Activated T-helper 2 cell treated with anti-CD3 and anti-CD28 coated beads, Interferon-gamma antibody, Interleukin-2, Interleukin-4, amounts not matched to agents 10 μg/mL and 5 μg/mL and 100 μg/mL, durations not matched to agents 14 hours and 24 hours and 36 hours (primary cell): Measurements from ENCODE around the gene WASHC3. TPM values are rescaled to one million over a fixed set of nuclear protein-coding genes. Genes with fewer than 3 reads are reported as not detected.
"Not testable (repeated sequence)": the region's sequence is repeated elsewhere in the genome, so short reads cannot be mapped to it uniquely, and the experiment has no call there.

ENCODE experiments used
- DNase-seq: peaks from one replicate; pipeline ENCODE4 v3.0.0; 2021; ENCODE audit warnings: low spot score
- H3K27ac Mint-ChIP-seq: one replicate; pipeline ENCODE4 v1.8.0; 2021; ENCODE audit warnings: mixed read lengths
- H3K27me3 Mint-ChIP-seq: one replicate; pipeline ENCODE4 v1.8.0; 2021; ENCODE audit warnings: low read depth, mixed read lengths
- H3K36me3 Mint-ChIP-seq: one replicate; pipeline ENCODE4 v1.8.0; 2021; ENCODE audit warnings: low read depth, mixed read lengths
- H3K4me1 Mint-ChIP-seq: one replicate; pipeline ENCODE4 v1.8.0; 2021; ENCODE audit warnings: low read depth, mixed read lengths
- H3K4me3 Mint-ChIP-seq: one replicate; pipeline ENCODE4 v1.8.0; 2021; ENCODE audit warnings: low read depth, mild to moderate bottlenecking, moderate library complexity, mixed read lengths
- H3K9me3 Mint-ChIP-seq: one replicate; pipeline ENCODE4 v1.8.0; 2021; ENCODE audit warnings: mixed read lengths
- intact Hi-C: fragments of 100-400 bp; cut with micrococcal nuclease; formaldehyde crosslinking; loops from one replicate; pipeline ENCODE4 v1.15.1; 2023
- total RNA-seq: library from RNA; stranded (reverse); gene quantifications from 2 replicates; pipeline ENCODE4 v1.2.3, GENCODE V29; 2022

Gene WASHC3
- total RNA-seq, 1 donor from 2014 or later = 39.0 TPM

- no peak for DNase-seq
- peaks cover 47% of the 10 kb centered on the region for H3K36me3 Mint-ChIP-seq
- no peak overlapping the region for H3K27ac Mint-ChIP-seq
- no peaks in the 10 kb centered on the region for H3K4me1 Mint-ChIP-seq
- H3K9me3 Mint-ChIP-seq = no peaks in the 10 kb centered on the region
- H3K27me3 Mint-ChIP-seq = no peaks in the 10 kb centered on the region
- intact Hi-C loops = no loop called here
- no peak overlapping the region for H3K4me3 Mint-ChIP-seq
These were observed 29.9 kb downstream of the WASHC3 start for GRCh38 chr12:102031852-102032251.

GRCh38 chr12:102029141-102029540, 32.6 kb downstream of the WASHC3 start:
- no peak overlapping the region for H3K4me3 Mint-ChIP-seq
- intact Hi-C loops = no loop called here
- H3K36me3 Mint-ChIP-seq = peaks cover 28% of the 10 kb centered on the region
- H3K27ac Mint-ChIP-seq = no peak overlapping the region
- no peak for DNase-seq
- no peaks in the 10 kb centered on the region for H3K27me3 Mint-ChIP-seq
- H3K9me3 Mint-ChIP-seq = no peaks in the 10 kb centered on the region
- H3K4me1 Mint-ChIP-seq = no peaks in the 10 kb centered on the region

- H3K27me3 Mint-ChIP-seq = no peaks in the 10 kb centered on the region
- intact Hi-C loops = no loop called here
- H3K27ac Mint-ChIP-seq = no peak overlapping the region
- H3K36me3 Mint-ChIP-seq = peaks cover 23% of the 10 kb centered on the region
- no peaks in the 10 kb centered on the region for H3K9me3 Mint-ChIP-seq
- H3K4me1 Mint-ChIP-seq = no peaks in the 10 kb centered on the region
- no peak for DNase-seq
- no peak overlapping the region for H3K4me3 Mint-ChIP-seq
These were observed 35.1 kb downstream of the WASHC3 start for GRCh38 chr12:102026728-102027127.

- no peak for DNase-seq
- peaks cover 28% of the 10 kb centered on the region for H3K36me3 Mint-ChIP-seq
- intact Hi-C loops = loop anchor here (1.0 kb wide), 1 partner anchor 41 kb away; no protein-coding TSS in a partner anchor
- H3K4me3 Mint-ChIP-seq = no peak overlapping the region
- no peaks in the 10 kb centered on the region for H3K9me3 Mint-ChIP-seq
- H3K4me1 Mint-ChIP-seq = peaks cover 2% of the 10 kb centered on the region
- no peaks in the 10 kb centered on the region for H3K27me3 Mint-ChIP-seq
- no peak overlapping the region for H3K27ac Mint-ChIP-seq
These were observed 37.0 kb downstream of the WASHC3 start for GRCh38 chr12:102024765-102025164.

- no peak for DNase-seq
- Mint-ChIP-seq H3K4me3 (no peak overlapping the region), H3K27me3 (no peaks in the 10 kb centered on the region), H3K4me1 (peaks cover 2% of the 10 kb centered on the region), H3K27ac (no peak overlapping the region), H3K9me3 (no peaks in the 10 kb centered on the region), H3K36me3 (peaks cover 25% of the 10 kb centered on the region)
- intact Hi-C loops = no loop called here
These were observed 38.4 kb downstream of the WASHC3 start for GRCh38 chr12:102023343-102023930.

GRCh38 chr12:102022286-102022685, 39.5 kb downstream of the WASHC3 start:
- Mint-ChIP-seq H3K4me3 (no peak overlapping the region), H3K4me1 (peaks cover 2% of the 10 kb centered on the region), H3K27me3 (no peaks in the 10 kb centered on the region), H3K27ac (no peak overlapping the region), H3K9me3 (peaks cover 7% of the 10 kb centered on the region), H3K36me3 (peaks cover 32% of the 10 kb centered on the region)
- intact Hi-C loops = no loop called here
- no peak for DNase-seq

GRCh38 chr12:102021540-102022246, 40.1 kb downstream of the WASHC3 start:
- Mint-ChIP-seq H3K4me3 (no peak overlapping the region), H3K4me1 (peaks cover 2% of the 10 kb centered on the region), H3K27me3 (no peaks in the 10 kb centered on the region), H3K9me3 (peaks cover 7% of the 10 kb centered on the region), H3K36me3 (peaks cover 37% of the 10 kb centered on the region), H3K27ac (no peak overlapping the region)
- DNase-seq = no peak
- intact Hi-C loops = no loop called here

- H3K27me3 Mint-ChIP-seq, H3K9me3 Mint-ChIP-seq, H3K27ac Mint-ChIP-seq, H3K4me3 Mint-ChIP-seq, H3K4me1 Mint-ChIP-seq, intact Hi-C loops, DNase-seq: not testable (repeated sequence)
- H3K36me3 Mint-ChIP-seq = peaks cover 34% of the 10 kb centered on the region
These were observed 43.2 kb downstream of the WASHC3 start for GRCh38 chr12:102018607-102019006.

GRCh38 chr12:102016472-102016871, 45.3 kb downstream of the WASHC3 start:
- intact Hi-C loops = no loop called here
- peaks cover 2% of the 10 kb centered on the region for H3K4me1 Mint-ChIP-seq
- H3K27ac Mint-ChIP-seq = no peak overlapping the region
- peaks cover 34% of the 10 kb centered on the region for H3K36me3 Mint-ChIP-seq
- H3K9me3 Mint-ChIP-seq = peaks cover 7% of the 10 kb centered on the region
- H3K4me3 Mint-ChIP-seq = no peak overlapping the region
- DNase-seq = no peak
- no peaks in the 10 kb centered on the region for H3K27me3 Mint-ChIP-seq

GRCh38 chr12:102010265-102010994, 51.4 kb downstream of the WASHC3 start:
- peaks cover 16% of the 10 kb centered on the region for H3K36me3 Mint-ChIP-seq
- H3K27ac Mint-ChIP-seq = no peak overlapping the region
- H3K9me3 Mint-ChIP-seq = no peaks in the 10 kb centered on the region
- intact Hi-C loops = no loop called here
- H3K27me3 Mint-ChIP-seq = no peaks in the 10 kb centered on the region
- no peak overlapping the region for H3K4me3 Mint-ChIP-seq
- H3K4me1 Mint-ChIP-seq = peaks cover 4% of the 10 kb centered on the region
- no peak for DNase-seq

GRCh38 chr12:102009796-102010195, 52.0 kb downstream of the WASHC3 start:
- Mint-ChIP-seq H3K27me3 (peaks cover 2% of the 10 kb centered on the region), H3K36me3 (peaks cover 15% of the 10 kb centered on the region), H3K4me1 (peaks cover 4% of the 10 kb centered on the region), H3K9me3 (no peaks in the 10 kb centered on the region), H3K4me3 (no peak overlapping the region), H3K27ac (no peak overlapping the region)
- intact Hi-C loops = no loop called here
- DNase-seq = no peak

- Mint-ChIP-seq H3K36me3 (peaks cover 13% of the 10 kb centered on the region), H3K27ac (no peak overlapping the region), H3K27me3 (peaks cover 2% of the 10 kb centered on the region), H3K9me3 (no peaks in the 10 kb centered on the region), H3K4me3 (no peak overlapping the region), H3K4me1 (peaks cover 4% of the 10 kb centered on the region)
- DNase-seq = no peak
- intact Hi-C loops = no loop called here
These were observed 53.1 kb downstream of the WASHC3 start for GRCh38 chr12:102008615-102009126.

- Mint-ChIP-seq H3K4me1 (peaks cover 2% of the 10 kb centered on the region), H3K9me3 (no peaks in the 10 kb centered on the region), H3K4me3 (no peak overlapping the region), H3K36me3 (peaks cover 6% of the 10 kb centered on the region), H3K27ac (no peak overlapping the region), H3K27me3 (peaks cover 5% of the 10 kb centered on the region)
- intact Hi-C loops = no loop called here
- no peak for DNase-seq
These were observed 56.5 kb downstream of the WASHC3 start for GRCh38 chr12:102005256-102005655.
